Activated B cell treated with CpG ODN at 0.5 μM for 24 hours (primary cell): ENCODE results near the gene PTRHD1. TPM values are rescaled to one million over a fixed set of nuclear protein-coding genes. Genes with fewer than 3 reads are reported as not detected.

ENCODE experiments used
- ATAC-seq: fragments of 200-7000 bp; cut with Tn5 transposase; one replicate; pipeline ENCODE4 v1.10.0; 2021; ENCODE audit warnings: low read depth, mild to moderate bottlenecking, moderate library complexity
- CTCF ChIA-PET: fragments of 350-600 bp; sonication (Branson Sonifier 250); formaldehyde crosslinking; loops from one replicate; lab custom pipeline; 2021; ENCODE audit warnings: antibody characterized with exemption; lab: Charles Lee
- POLR2A ChIA-PET: fragments of 350-600 bp; sonication (Branson Sonifier 250); formaldehyde crosslinking; loops from one replicate; lab custom pipeline; 2021; ENCODE audit warnings: antibody characterized with exemption; lab: Charles Lee
- DNase-seq: peaks from one replicate; pipeline ENCODE4 v3.0.0; 2022
- H3K27ac Mint-ChIP-seq: one replicate; pipeline ENCODE4 v1.8.0; 2020; ENCODE audit warnings: mixed read lengths
- H3K27me3 Mint-ChIP-seq: one replicate; pipeline ENCODE4 v1.8.0; 2021; ENCODE audit warnings: mixed read lengths
- H3K36me3 Mint-ChIP-seq: one replicate; pipeline ENCODE4 v1.8.0; 2021; ENCODE audit warnings: low read depth, mixed read lengths
- H3K4me1 Mint-ChIP-seq: one replicate; pipeline ENCODE4 v1.8.0; 2021; ENCODE audit warnings: mixed read lengths
- H3K4me3 Mint-ChIP-seq: one replicate; pipeline ENCODE4 v1.8.0; 2020; ENCODE audit warnings: mild to moderate bottlenecking, mixed read lengths
- H3K9me3 Mint-ChIP-seq: one replicate; pipeline ENCODE4 v1.8.0; 2020; ENCODE audit warnings: mixed read lengths
- CTCF ChIP-seq: fragments of 200-600 bp; IDR thresholded peaks from one replicate; pipeline ENCODE4 v1.8.0; 2022; ENCODE audit warnings: antibody characterized with exemption, mild to moderate bottlenecking
- intact Hi-C: fragments of 100-400 bp; cut with micrococcal nuclease; formaldehyde crosslinking; loops from one replicate; pipeline ENCODE4 v1.15.1; 2024
- total RNA-seq: library from RNA; stranded (reverse); gene quantifications from 2 replicates; pipeline ENCODE4 v1.2.3, GENCODE V29; 2022

PTRHD1 gene
- total RNA-seq, 1 donor from 2014 or later, result 41.1 TPM

- peaks cover 35% of the 10 kb centered on the region for H3K36me3 Mint-ChIP-seq
- no peaks in the 10 kb centered on the region for H3K9me3 Mint-ChIP-seq
- H3K4me3 Mint-ChIP-seq, result no peak overlapping the region
- DNase-seq (no peak), ATAC-seq (no peak)
- ChIA-PET POLR2A (no interaction called here), CTCF (no interaction called here)
- no peaks in the 10 kb centered on the region for H3K27me3 Mint-ChIP-seq
- no peaks in the 10 kb centered on the region for H3K4me1 Mint-ChIP-seq
- no peak overlapping the region for H3K27ac Mint-ChIP-seq
- intact Hi-C loops, result no loop called here
- no peak for TF ChIP-seq CTCF
Observed at GRCh38 chr2:24771061-24771460, 22.1 kb downstream of the PTRHD1 start.

- no peak for TF ChIP-seq CTCF
- no peak for DNase-seq
- ATAC-seq, result no peak
- intact Hi-C loops, result no loop called here
- Mint-ChIP-seq H3K36me3 (peaks cover 51% of the 10 kb centered on the region), H3K27ac (no peak overlapping the region), H3K4me3 (no peak overlapping the region), H3K4me1 (no peaks in the 10 kb centered on the region), H3K9me3 (no peaks in the 10 kb centered on the region), H3K27me3 (no peaks in the 10 kb centered on the region)
- ChIA-PET POLR2A (no interaction called here), CTCF (interaction anchor here (0.6 kb wide), 1 partner anchor 30 kb away, joined by 3 read pairs; no protein-coding TSS in a partner anchor)
Observed at GRCh38 chr2:24768601-24769000, 24.6 kb downstream of the PTRHD1 start.

GRCh38 chr2:24768013-24768412 lies 25.2 kb downstream of the PTRHD1 start:
- no peaks in the 10 kb centered on the region for H3K27me3 Mint-ChIP-seq
- H3K9me3 Mint-ChIP-seq, result no peaks in the 10 kb centered on the region
- no peak overlapping the region for H3K27ac Mint-ChIP-seq
- ATAC-seq (no peak), DNase-seq (no peak)
- ChIA-PET CTCF (no interaction called here), POLR2A (no interaction called here)
- TF ChIP-seq CTCF, result no peak
- H3K36me3 Mint-ChIP-seq, result peaks cover 53% of the 10 kb centered on the region
- intact Hi-C loops, result no loop called here
- no peak overlapping the region for H3K4me3 Mint-ChIP-seq
- H3K4me1 Mint-ChIP-seq, result no peaks in the 10 kb centered on the region

- no peak overlapping the region for H3K4me3 Mint-ChIP-seq
- H3K4me1 Mint-ChIP-seq, result no peaks in the 10 kb centered on the region
- intact Hi-C loops, result no loop called here
- POLR2A ChIA-PET, result no interaction called here
- H3K27me3 Mint-ChIP-seq, result no peaks in the 10 kb centered on the region
- H3K9me3 Mint-ChIP-seq, result no peaks in the 10 kb centered on the region
- ATAC-seq (no peak), DNase-seq (no peak)
- CTCF ChIA-PET, result no interaction called here
- TF ChIP-seq CTCF, result no peak
- peak overlapping the region; percentile 27 for H3K27ac Mint-ChIP-seq
- peaks cover 64% of the 10 kb centered on the region for H3K36me3 Mint-ChIP-seq
Observed at GRCh38 chr2:24766609-24767008, 26.6 kb downstream of the PTRHD1 start.

- Mint-ChIP-seq H3K9me3 (no peaks in the 10 kb centered on the region), H3K36me3 (peaks cover 62% of the 10 kb centered on the region), H3K4me3 (no peak overlapping the region), H3K4me1 (no peaks in the 10 kb centered on the region), H3K27me3 (no peaks in the 10 kb centered on the region), H3K27ac (no peak overlapping the region)
- intact Hi-C loops, result no loop called here
- ChIA-PET POLR2A (interaction anchor here (0.7 kb wide), 1 partner anchor 181 kb away, joined by 4 read pairs; no protein-coding TSS in a partner anchor), CTCF (no interaction called here)
- ATAC-seq, result no peak
- no peak for DNase-seq
- no peak for TF ChIP-seq CTCF
Observed at GRCh38 chr2:24763843-24764242, 29.3 kb downstream of the PTRHD1 start.
